Endothelial cell of umbilical vein (primary cell): ENCODE results near the gene RNF224. TPM values are rescaled to one million over a fixed set of nuclear protein-coding genes. Genes with fewer than 3 reads are reported as not detected.

Experiments
- BruUV-seq: library from RNA; stranded (reverse); fragments of 400-500 nt; replicated peaks from 2 replicates; lab custom pipeline; 2021; lab: Mats Ljungman, UMichigan
- CTCF ChIA-PET: fragments of 300-600, 350-600 bp; sonication (Branson Sonifier 250); formaldehyde crosslinking; loops from one replicate; lab custom pipeline; 2021; ENCODE audit warnings: antibody characterized with exemption, inconsistent platforms; lab: Charles Lee
- POLR2A ChIA-PET: fragments of 300-600, 350-600 bp; sonication (Branson Sonifier 250); formaldehyde crosslinking; loops from one replicate; lab custom pipeline; 2021; ENCODE audit warnings: antibody characterized with exemption, inconsistent platforms; lab: Charles Lee
- DNase-seq: peaks from one replicate; pipeline ENCODE4 v3.0.0-alpha.2; 2011; ENCODE audit warnings: low read depth, low spot score
- FAIRE-seq: peaks from 2 replicates; lab custom pipeline; 2011; peaks lifted over from hg19 to GRCh38; lab: Jason Lieb, UNC
- H2AFZ ChIP-seq: 2 replicates; pipeline ENCODE4 v1.6.0; 2012; ENCODE audit warnings: low read depth, low read length, control low read depth, inconsistent platforms
- H3K27ac ChIP-seq: 2 replicates; pipeline ENCODE4 v1.5.1; 2011; ENCODE audit warnings: low read depth, mild to moderate bottlenecking, control low read depth, low read length, moderate library complexity; ENCODE audit not compliant: insufficient read depth
- H3K27me3 ChIP-seq, 2 experiments: 2 replicates each; pipeline versions ENCODE4 v1.6.0 to v1.6.1; 2011; ENCODE audit warnings: low read length in 2 of 2, mixed read lengths in 1 of 2; ENCODE audit not compliant: control insufficient read depth in 2 of 2, insufficient read depth in 2 of 2
- H3K36me3 ChIP-seq, 2 experiments: 2 replicates in 1 of 2; 3 replicates in 1 of 2; pipeline ENCODE4 v1.5.1; 2011; ENCODE audit warnings: low read length in 2 of 2, mild to moderate bottlenecking in 1 of 2, moderate library complexity in 1 of 2; ENCODE audit not compliant: control insufficient read depth in 2 of 2, insufficient read depth in 2 of 2; ENCODE audit errors: extremely low read depth in 1 of 2
- H3K4me1 ChIP-seq: 3 replicates; pipeline ENCODE4 v1.5.1; 2011; ENCODE audit warnings: mild to moderate bottlenecking, low read length; ENCODE audit not compliant: control insufficient read depth, insufficient read depth; ENCODE audit errors: extremely low read depth
- H3K4me2 ChIP-seq: 2 replicates; pipeline ENCODE4 v1.6.1; 2011; ENCODE audit warnings: low read length, control low read depth, mixed read lengths; ENCODE audit not compliant: insufficient read depth
- H3K4me3 ChIP-seq, 3 experiments: fragments of 200-600 bp in 1 of 3; sonication (generic), shearing (Covaris generic) in 1 of 3; replicated peaks in 1 of 3; 2 replicates each; pipeline ENCODE4 v1.5.1; 2011 to 2016; ENCODE audit warnings: control low read depth in 3 of 3, low read length in 3 of 3, mild to moderate bottlenecking in 2 of 3, inconsistent platforms in 1 of 3, low read depth in 1 of 3, moderate library complexity in 1 of 3; ENCODE audit not compliant: insufficient read depth in 1 of 3
- H3K79me2 ChIP-seq: 2 replicates; pipeline ENCODE4 v1.6.0; 2012; ENCODE audit warnings: low read length, inconsistent platforms; ENCODE audit not compliant: control insufficient read depth, insufficient read depth
- H3K9ac ChIP-seq: replicated peaks from 2 replicates; pipeline ENCODE3; 2011; ENCODE audit warnings: low read length, control low read depth; ENCODE audit not compliant: insufficient read depth; ENCODE audit errors: extremely low read depth
- H3K9me1 ChIP-seq: replicated peaks from 3 replicates; pipeline ENCODE4 v1.6.0; 2011; ENCODE audit warnings: mild to moderate bottlenecking, low read length; ENCODE audit not compliant: control insufficient read depth, insufficient read depth; ENCODE audit errors: extremely low read depth
- H3K9me3 ChIP-seq: replicated peaks from 2 replicates; pipeline ENCODE4 v1.5.1; 2012; ENCODE audit warnings: low read length, inconsistent platforms; ENCODE audit not compliant: control insufficient read depth, insufficient read depth
- H4K20me1 ChIP-seq: replicated peaks from 2 replicates; pipeline ENCODE3; 2011; ENCODE audit warnings: mild to moderate bottlenecking, low read length; ENCODE audit not compliant: control insufficient read depth, insufficient read depth; ENCODE audit errors: extremely low read depth
- EZH2 ChIP-seq: IDR thresholded peaks from 2 replicates; pipeline ENCODE4 v1.6.1; 2012; ENCODE audit warnings: borderline replicate concordance, low read depth, mild to moderate bottlenecking, moderate library complexity, low read length, inconsistent platforms; ENCODE audit not compliant: severe bottlenecking
- FOS ChIP-seq: IDR thresholded peaks from 2 replicates; pipeline ENCODE4 v1.6.1; 2011; ENCODE audit warnings: mild to moderate bottlenecking, low read length, moderate library complexity, borderline replicate concordance; ENCODE audit not compliant: insufficient read depth
- GATA2 ChIP-seq: IDR thresholded peaks from 2 replicates; pipeline ENCODE4 v1.7.0; 2011; ENCODE audit warnings: low read depth, mild to moderate bottlenecking, moderate library complexity, mixed read lengths, low read length; ENCODE audit not compliant: insufficient read length, insufficient read depth
- JUN ChIP-seq: IDR thresholded peaks from 2 replicates; pipeline ENCODE4 v1.6.1; 2011; ENCODE audit warnings: borderline replicate concordance, low read depth; ENCODE audit not compliant: insufficient read length, insufficient read depth
- MYC ChIP-seq: IDR thresholded peaks from one replicate; pipeline ENCODE4 v1.6.1; 2011; ENCODE audit warnings: mild to moderate bottlenecking, low read depth, low read length
- POLR2A ChIP-seq: IDR thresholded peaks from 2 replicates; pipeline ENCODE4 v1.6.1; 2012; ENCODE audit warnings: low read depth, mild to moderate bottlenecking, control low read depth, low read length
- POLR2AphosphoS5 ChIP-seq: IDR thresholded peaks from 2 replicates; pipeline ENCODE4 v1.6.1; 2012; ENCODE audit warnings: low read depth, mild to moderate bottlenecking, control low read depth, low read length, moderate library complexity; ENCODE audit not compliant: insufficient read depth
- dilution Hi-C: fragments of 300-500 bp; cut with MboI; formaldehyde crosslinking; loops from one replicate; pipeline ENCODE4 v1.15.0; 2019; ENCODE audit warnings: low sequenced_read_pairs; ENCODE audit not compliant: extremely low pct_ligation_motif_present
- intact Hi-C: fragments of 100-400 bp; cut with micrococcal nuclease; formaldehyde crosslinking; loops from one replicate; pipeline ENCODE4 v1.10.0; 2022
- polyA plus RNA-seq, 4 experiments: library from polyadenylated mRNA; depleted of rRNA in 3 of 4; stranded (reverse) in 3 of 4; unstranded in 1 of 4; fragments of >200 nt; gene quantifications; 2 replicates each; pipeline versions ENCODE4 v1.2.1 to v1.2.3, GENCODE V29; 2011 to 2012; ENCODE audit warnings: missing spikeins in 1 of 4
- total RNA-seq: library from RNA; stranded (reverse); gene quantifications from 2 replicates; pipeline ENCODE4 v1.2.3, GENCODE V29; 2021
- TF ChIP-seq, protein P1 (sequence below): IDR thresholded peaks from 2 replicates; pipeline ENCODE4 v1.6.1; 2011; ENCODE audit not compliant: insufficient read depth, insufficient read length
- TF ChIP-seq, protein P2 (sequence below), 2 donors: IDR thresholded peaks; 1 replicate in 1 of 2; 2 replicates in 1 of 2; pipeline ENCODE4 v1.5.1; 2011; ENCODE audit warnings: low read length in 2 of 2, mild to moderate bottlenecking in 2 of 2, moderate library complexity in 2 of 2, control low read depth in 1 of 2, inconsistent platforms in 1 of 2, low read depth in 1 of 2; ENCODE audit not compliant: insufficient read depth in 1 of 2; ENCODE audit errors: extremely low read depth in 1 of 2

The RNF224 gene
- total and polyA plus RNA-seq, 2 donors (not counting 3 experiments of a cell fraction or from before 2014, with no cell fraction given) = not detected

GRCh38 chr9:137205126-137206069, 21.9 kb upstream of the RNF224 start, which contains the start of the genes NDOR1 and TMEM203:
TSS of gene NDOR1 (plus strand) at chr9:137205700. CDS start at chr9:137205778, 78 bp downstream.
TSS of gene TMEM203 (minus strand) at chr9:137205648. CDS start at chr9:137205414, 234 bp downstream.
- FAIRE-seq (peak; percentile 81), DNase-seq (peak; percentile 80)
- H3K9me1 ChIP-seq = no peaks in the 10 kb centered on the region
- no peak for TF ChIP-seq GATA2
- TF ChIP-seq POLR2AphosphoS5 = peak; percentile 98
- peak; percentile 97 for TF ChIP-seq POLR2A
- no peak for TF ChIP-seq MYC
- intact Hi-C loops = loop anchor here (2.0 kb wide), 1 partner anchor 17 kb away; the partner anchor contains the start of genes ANAPC2 and SSNA1
- no peaks in the 10 kb centered on the region for H3K27me3 ChIP-seq
- peak within 1 kb of the TSS; percentile 61 to 68 (median 62) for H3K4me3 ChIP-seq
- POLR2A ChIA-PET = interaction anchor here (1.0 to 1.4 kb wide), 2 partner anchors 17 to 35 kb away, joined by 3 to 4 read pairs; partner anchors contain the start of genes SSNA1 and TUBB4B
- H3K9me3 ChIP-seq = no peaks in the 10 kb centered on the region
- no peaks in the 10 kb centered on the region for H4K20me1 ChIP-seq
- peak within 1 kb of the TSS; percentile 65 for H2AFZ ChIP-seq
- dilution Hi-C loops = no loop called here
- peaks cover 26% of the 10 kb centered on the region for H3K4me1 ChIP-seq
- H3K9ac ChIP-seq = peak within 1 kb of the TSS; percentile 85
- TSS peak; percentile 73 for BruUV-seq
- peak within 1 kb of the TSS; percentile 56 for H3K27ac ChIP-seq
- peaks cover 35% of the 10 kb centered on the region for H3K79me2 ChIP-seq
- CTCF ChIA-PET = interaction anchor here (1.0 to 2.1 kb wide), 6 partner anchors 8 to 36 kb away, joined by 3 to 13 read pairs (median 6); partner anchors contain the start of genes LRRC26, RNF208, RNF224 and SSNA1
- H3K36me3 ChIP-seq = peaks cover 0 to 5% of the 10 kb centered on the region in 2 experiments
- H3K4me2 ChIP-seq = peak within 1 kb of the TSS; percentile 83

DNA sequence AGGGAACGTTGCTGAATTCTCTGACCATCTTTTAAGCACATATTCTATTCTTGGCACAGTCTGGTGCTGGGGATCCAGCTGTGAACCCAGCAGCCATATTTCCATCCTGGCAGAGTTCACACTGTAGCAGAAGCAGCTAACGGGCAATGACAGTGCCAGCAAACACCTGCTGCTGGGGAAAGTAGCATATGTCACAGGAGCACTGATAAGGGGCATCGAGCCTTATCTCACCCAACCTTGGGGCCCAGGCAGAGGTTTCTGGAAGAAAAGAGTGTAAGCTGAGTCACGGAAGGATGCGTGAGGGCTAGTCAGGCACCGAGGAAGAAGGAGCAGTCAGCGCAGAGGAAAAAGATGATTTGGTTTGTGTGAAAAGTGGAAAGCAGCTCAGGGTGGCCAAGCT, 20.7 kb upstream of the RNF224 start:
- CTCF ChIA-PET = interaction anchor here (1.8 kb wide), 1 partner anchor 12 kb away, joined by 4 read pairs; no protein-coding TSS in a partner anchor
- no peak for FAIRE-seq
- TF ChIP-seq, protein P1, sequence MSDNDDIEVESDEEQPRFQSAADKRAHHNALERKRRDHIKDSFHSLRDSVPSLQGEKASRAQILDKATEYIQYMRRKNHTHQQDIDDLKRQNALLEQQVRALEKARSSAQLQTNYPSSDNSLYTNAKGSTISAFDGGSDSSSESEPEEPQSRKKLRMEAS = no peak
- TF ChIP-seq FOS (no peak), MYC (no peak), GATA2 (no peak), EZH2 (no peak), POLR2A (no peak), POLR2AphosphoS5 (no peak), JUN (no peak)
- TF ChIP-seq, protein P2, sequence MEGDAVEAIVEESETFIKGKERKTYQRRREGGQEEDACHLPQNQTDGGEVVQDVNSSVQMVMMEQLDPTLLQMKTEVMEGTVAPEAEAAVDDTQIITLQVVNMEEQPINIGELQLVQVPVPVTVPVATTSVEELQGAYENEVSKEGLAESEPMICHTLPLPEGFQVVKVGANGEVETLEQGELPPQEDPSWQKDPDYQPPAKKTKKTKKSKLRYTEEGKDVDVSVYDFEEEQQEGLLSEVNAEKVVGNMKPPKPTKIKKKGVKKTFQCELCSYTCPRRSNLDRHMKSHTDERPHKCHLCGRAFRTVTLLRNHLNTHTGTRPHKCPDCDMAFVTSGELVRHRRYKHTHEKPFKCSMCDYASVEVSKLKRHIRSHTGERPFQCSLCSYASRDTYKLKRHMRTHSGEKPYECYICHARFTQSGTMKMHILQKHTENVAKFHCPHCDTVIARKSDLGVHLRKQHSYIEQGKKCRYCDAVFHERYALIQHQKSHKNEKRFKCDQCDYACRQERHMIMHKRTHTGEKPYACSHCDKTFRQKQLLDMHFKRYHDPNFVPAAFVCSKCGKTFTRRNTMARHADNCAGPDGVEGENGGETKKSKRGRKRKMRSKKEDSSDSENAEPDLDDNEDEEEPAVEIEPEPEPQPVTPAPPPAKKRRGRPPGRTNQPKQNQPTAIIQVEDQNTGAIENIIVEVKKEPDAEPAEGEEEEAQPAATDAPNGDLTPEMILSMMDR (IDR thresholded peaks at IDR 0.05; ENCODE audit: extremely low read depth in 1 of 2, insufficient read depth in 1 of 2, low read depth in 1 of 2, low read length in 2 of 2) = no peak
- H3K79me2 ChIP-seq = peaks cover 34% of the 10 kb centered on the region
- H4K20me1 ChIP-seq = no peaks in the 10 kb centered on the region
- POLR2A ChIA-PET = interaction anchor here (1.0 kb wide), 1 partner anchor 34 kb away, joined by 3 read pairs; the partner anchor contains the start of gene TUBB4B
- H3K4me3 ChIP-seq = peak overlapping the region in 1 of 3 experiments; percentile 62
- no peak for DNase-seq
- H3K36me3 ChIP-seq = peaks cover 0 to 5% of the 10 kb centered on the region in 2 experiments
- H3K9ac ChIP-seq = peak overlapping the region; percentile 85
- H3K4me2 ChIP-seq = peak overlapping the region; percentile 83
- H3K4me1 ChIP-seq = peaks cover 21% of the 10 kb centered on the region
- no TSS peak for BruUV-seq
- no peak overlapping the region for H3K27ac ChIP-seq
- H3K27me3 ChIP-seq = no peaks in the 10 kb centered on the region
- H3K9me1 ChIP-seq = no peaks in the 10 kb centered on the region
- no peak overlapping the region for H2AFZ ChIP-seq
- H3K9me3 ChIP-seq = no peaks in the 10 kb centered on the region
- intact Hi-C loops (no loop called here), dilution Hi-C loops (no loop called here)
